Neutrophil (primary cell): Measurements from ENCODE around the gene VPS29.

Experiments used
- H3K27ac ChIP-seq: fragments of 200-600 bp; sonication (generic); 2 replicates; pipeline ENCODE4 v1.5.1; 2016; ENCODE audit warnings: mild to moderate bottlenecking, moderate library complexity
- H3K27me3 ChIP-seq: fragments of 200-600 bp; sonication (generic); 2 replicates; pipeline ENCODE4 v1.6.0; 2016; ENCODE audit warnings: mild to moderate bottlenecking
- H3K36me3 ChIP-seq: fragments of 200-600 bp; sonication (generic); 2 replicates; pipeline ENCODE4 v1.5.1; 2017
- H3K4me1 ChIP-seq, 2 experiments: fragments of 200-600 bp in 1 of 2; sonication (generic) in 1 of 2; 1 replicate in 1 of 2; 2 replicates in 1 of 2; pipeline versions ENCODE4 v1.5.1 to v1.6.1; 2013 to 2016; ENCODE audit warnings: low read depth in 1 of 2, low read length in 1 of 2, mild to moderate bottlenecking in 1 of 2, moderate library complexity in 1 of 2; ENCODE audit not compliant: control insufficient read depth in 1 of 2, insufficient read depth in 1 of 2
- H3K4me3 ChIP-seq, 2 experiments: fragments of 200-600 bp in 1 of 2; sonication (generic) in 1 of 2; 1 replicate in 1 of 2; 2 replicates in 1 of 2; pipeline ENCODE4 v1.5.1; 2013 to 2016; ENCODE audit warnings: low read depth in 1 of 2, low read length in 1 of 2, mild to moderate bottlenecking in 1 of 2, moderate library complexity in 1 of 2
- H3K9me3 ChIP-seq: fragments of 200-600 bp; sonication (generic); 2 replicates; pipeline ENCODE4 v1.5.1; 2016
- TF ChIP-seq, protein P1 (sequence below): fragments of 200-600 bp; sonication (generic); IDR thresholded peaks from 2 replicates; pipeline ENCODE4 v1.5.1; 2016; ENCODE audit warnings: antibody characterized with exemption

The VPS29 gene

DNA sequence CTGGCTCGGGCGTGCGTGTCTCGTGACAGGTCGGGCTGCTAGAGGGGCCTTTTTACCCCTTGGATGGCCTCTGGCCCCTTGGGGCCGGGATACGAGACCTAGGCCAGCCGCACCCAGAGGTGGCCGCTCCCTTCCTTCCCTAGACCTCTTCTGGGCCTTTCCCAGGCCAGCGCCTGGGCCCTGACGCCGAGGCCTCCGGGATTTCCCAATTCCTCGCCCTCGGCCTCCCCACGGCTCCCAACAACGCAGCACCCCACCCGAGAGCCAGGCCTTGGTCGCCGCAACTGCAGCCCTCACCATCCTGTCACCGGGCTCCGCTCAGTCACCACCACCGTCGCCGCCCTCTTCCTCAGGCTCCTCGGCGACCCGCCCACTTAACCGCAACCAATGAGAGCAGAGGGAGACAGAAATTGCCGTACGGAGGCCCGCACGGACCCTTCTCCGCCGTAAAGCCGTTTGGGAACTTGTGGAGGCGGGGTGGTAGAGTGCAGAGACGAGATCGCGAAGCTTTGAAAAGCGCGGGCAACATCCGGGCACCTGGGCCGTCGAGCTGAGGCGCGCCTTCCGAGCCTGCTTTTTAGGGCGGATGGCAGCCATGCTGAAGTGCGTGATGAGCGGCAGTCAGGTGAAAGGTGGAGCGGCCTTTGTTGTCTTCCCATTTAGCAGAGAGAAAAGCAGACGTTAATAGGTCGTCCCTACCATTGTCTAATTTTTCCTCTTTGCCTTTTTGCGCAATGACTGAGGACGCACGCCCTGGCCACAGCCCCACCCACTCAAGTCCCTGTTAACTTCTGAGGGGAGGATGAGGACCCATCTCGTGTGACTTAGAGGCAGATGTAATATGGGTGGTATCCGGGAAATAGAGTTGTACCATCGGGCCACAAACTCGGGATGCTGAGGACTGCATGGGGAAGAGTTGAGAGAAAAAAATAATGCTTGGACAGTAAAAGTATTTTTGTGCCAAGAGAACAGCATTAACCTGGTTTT, at the start of gene VPS29, which contains the start of gene RAD9B:
VPS29 (minus strand) TSS at position 360 of the 987 bp plus-strand sequence; CDS start at position 300, 60 bp downstream.
RAD9B (plus strand) TSS at position 580 of the 987 bp plus-strand sequence; CDS start at position 587, 7 bp downstream.
- Histone ChIP-seq H3K4me3 (peak within 1 kb of the TSS; percentile 80 to 96), H3K27ac (peak within 1 kb of the TSS; percentile 92), H3K27me3 (no peaks in the 10 kb centered on the region), H3K36me3 (no peaks in the 10 kb centered on the region), H3K4me1 (peaks cover 45 to 46% of the 10 kb centered on the region in 2 experiments), H3K9me3 (no peaks in the 10 kb centered on the region)
- TF ChIP-seq, protein P1, sequence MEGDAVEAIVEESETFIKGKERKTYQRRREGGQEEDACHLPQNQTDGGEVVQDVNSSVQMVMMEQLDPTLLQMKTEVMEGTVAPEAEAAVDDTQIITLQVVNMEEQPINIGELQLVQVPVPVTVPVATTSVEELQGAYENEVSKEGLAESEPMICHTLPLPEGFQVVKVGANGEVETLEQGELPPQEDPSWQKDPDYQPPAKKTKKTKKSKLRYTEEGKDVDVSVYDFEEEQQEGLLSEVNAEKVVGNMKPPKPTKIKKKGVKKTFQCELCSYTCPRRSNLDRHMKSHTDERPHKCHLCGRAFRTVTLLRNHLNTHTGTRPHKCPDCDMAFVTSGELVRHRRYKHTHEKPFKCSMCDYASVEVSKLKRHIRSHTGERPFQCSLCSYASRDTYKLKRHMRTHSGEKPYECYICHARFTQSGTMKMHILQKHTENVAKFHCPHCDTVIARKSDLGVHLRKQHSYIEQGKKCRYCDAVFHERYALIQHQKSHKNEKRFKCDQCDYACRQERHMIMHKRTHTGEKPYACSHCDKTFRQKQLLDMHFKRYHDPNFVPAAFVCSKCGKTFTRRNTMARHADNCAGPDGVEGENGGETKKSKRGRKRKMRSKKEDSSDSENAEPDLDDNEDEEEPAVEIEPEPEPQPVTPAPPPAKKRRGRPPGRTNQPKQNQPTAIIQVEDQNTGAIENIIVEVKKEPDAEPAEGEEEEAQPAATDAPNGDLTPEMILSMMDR = peak; percentile 44

DNA sequence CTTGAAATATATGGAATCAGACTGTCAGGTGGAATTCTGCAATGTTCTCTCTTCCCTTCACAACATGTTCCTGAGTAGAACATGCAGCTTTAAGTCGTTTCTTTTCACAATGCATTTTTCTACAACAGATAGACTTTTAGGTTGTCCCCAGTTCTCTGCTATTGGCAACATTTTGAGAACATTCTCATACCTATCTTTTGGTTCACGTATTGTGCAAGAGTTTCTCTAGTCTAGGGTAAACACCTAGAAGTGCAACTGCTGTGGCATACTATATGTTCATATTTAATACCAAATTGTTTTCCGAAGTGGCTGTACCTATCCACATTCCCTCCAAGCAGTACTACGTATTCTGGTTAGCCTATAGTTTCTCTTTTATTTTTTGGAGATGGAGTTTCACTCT, 49.1 kb upstream of the VPS29 start:
- peaks cover 11 to 16% of the 10 kb centered on the region in 2 experiments for H3K4me1 ChIP-seq
- no peak overlapping the region for H3K27ac ChIP-seq
- no peaks in the 10 kb centered on the region for H3K27me3 ChIP-seq
- peaks cover 22% of the 10 kb centered on the region for H3K36me3 ChIP-seq
- H3K9me3 ChIP-seq = no peaks in the 10 kb centered on the region
- TF ChIP-seq, protein P1 = no peak
- no peak overlapping the region for H3K4me3 ChIP-seq

- TF ChIP-seq, protein P1 = no peak
- H3K9me3 ChIP-seq = no peaks in the 10 kb centered on the region
- no peak overlapping the region for H3K27ac ChIP-seq
- H3K4me3 ChIP-seq = no peak overlapping the region
- H3K36me3 ChIP-seq = peaks cover 34% of the 10 kb centered on the region
- H3K4me1 ChIP-seq = peaks cover 0 to 6% of the 10 kb centered on the region in 2 experiments
- H3K27me3 ChIP-seq = no peaks in the 10 kb centered on the region
Measured at GRCh38 chr12:110549716-110550115, 47.8 kb upstream of the VPS29 start.

- Histone ChIP-seq H3K27ac (peak overlapping the region; percentile 18), H3K4me3 (no peak overlapping the region), H3K36me3 (peaks cover 44% of the 10 kb centered on the region), H3K27me3 (no peaks in the 10 kb centered on the region), H3K4me1 (peaks cover 0 to 5% of the 10 kb centered on the region in 2 experiments), H3K9me3 (no peaks in the 10 kb centered on the region)
- TF ChIP-seq, protein P1 = no peak
Measured at GRCh38 chr12:110548678-110549077, 46.8 kb upstream of the VPS29 start.

- no peak overlapping the region for H3K27ac ChIP-seq
- no peaks in the 10 kb centered on the region for H3K9me3 ChIP-seq
- H3K4me1 ChIP-seq = peaks cover 0 to 3% of the 10 kb centered on the region in 2 experiments
- H3K4me3 ChIP-seq = no peak overlapping the region
- H3K27me3 ChIP-seq = no peaks in the 10 kb centered on the region
- TF ChIP-seq, protein P1 = no peak
- peaks cover 50% of the 10 kb centered on the region for H3K36me3 ChIP-seq
Measured at GRCh38 chr12:110547090-110547489, 45.2 kb upstream of the VPS29 start.
